LNCAP (cell line): Measurements from ENCODE around the gene PNPLA2.

Experiments
- TF ChIP-seq, protein P1 (sequence below): fragments of 450-650 bp; IDR thresholded peaks from 2 replicates; pipeline ENCODE4 v1.5.1; 2017; ENCODE audit warnings: mild to moderate bottlenecking

PNPLA2 gene

DNA sequence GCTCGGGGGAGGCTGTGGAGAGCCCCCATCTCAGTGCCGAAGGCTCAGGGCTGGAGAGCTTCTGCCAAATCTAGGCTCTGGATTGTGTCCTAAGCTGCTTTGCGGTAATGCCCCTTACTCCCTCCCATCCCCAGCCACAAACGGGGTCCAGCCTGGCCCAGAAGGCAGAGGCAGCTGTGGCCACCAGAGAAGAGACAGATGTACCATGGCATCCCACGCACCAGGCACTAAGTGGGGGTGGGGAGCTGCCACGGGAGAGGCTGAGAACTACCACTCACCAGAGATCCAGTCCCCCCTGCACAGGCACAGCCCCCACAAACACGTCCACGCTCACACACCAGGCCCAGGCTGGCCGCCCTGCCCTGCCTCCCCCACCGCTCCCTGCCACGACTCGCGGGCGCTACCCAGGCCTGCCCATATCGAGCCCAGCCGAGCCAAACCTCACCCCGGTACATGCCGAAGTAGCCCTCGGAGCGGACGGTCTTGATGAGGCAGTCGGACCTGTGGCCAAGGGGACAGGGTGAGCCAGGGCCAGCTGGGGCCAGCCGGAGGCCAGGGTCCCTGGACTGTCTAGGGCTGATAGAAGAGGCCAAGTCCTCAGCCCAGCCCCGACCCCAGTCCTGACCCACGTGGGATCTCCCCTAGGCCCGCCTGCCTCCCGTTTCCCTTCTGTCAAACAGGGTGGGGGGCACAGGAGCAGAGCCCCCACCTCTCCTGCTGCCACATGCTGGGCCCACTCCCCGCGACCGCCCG lies 24.5 kb upstream of the PNPLA2 start:
- TF ChIP-seq, protein P1, sequence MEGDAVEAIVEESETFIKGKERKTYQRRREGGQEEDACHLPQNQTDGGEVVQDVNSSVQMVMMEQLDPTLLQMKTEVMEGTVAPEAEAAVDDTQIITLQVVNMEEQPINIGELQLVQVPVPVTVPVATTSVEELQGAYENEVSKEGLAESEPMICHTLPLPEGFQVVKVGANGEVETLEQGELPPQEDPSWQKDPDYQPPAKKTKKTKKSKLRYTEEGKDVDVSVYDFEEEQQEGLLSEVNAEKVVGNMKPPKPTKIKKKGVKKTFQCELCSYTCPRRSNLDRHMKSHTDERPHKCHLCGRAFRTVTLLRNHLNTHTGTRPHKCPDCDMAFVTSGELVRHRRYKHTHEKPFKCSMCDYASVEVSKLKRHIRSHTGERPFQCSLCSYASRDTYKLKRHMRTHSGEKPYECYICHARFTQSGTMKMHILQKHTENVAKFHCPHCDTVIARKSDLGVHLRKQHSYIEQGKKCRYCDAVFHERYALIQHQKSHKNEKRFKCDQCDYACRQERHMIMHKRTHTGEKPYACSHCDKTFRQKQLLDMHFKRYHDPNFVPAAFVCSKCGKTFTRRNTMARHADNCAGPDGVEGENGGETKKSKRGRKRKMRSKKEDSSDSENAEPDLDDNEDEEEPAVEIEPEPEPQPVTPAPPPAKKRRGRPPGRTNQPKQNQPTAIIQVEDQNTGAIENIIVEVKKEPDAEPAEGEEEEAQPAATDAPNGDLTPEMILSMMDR: no peak

DNA sequence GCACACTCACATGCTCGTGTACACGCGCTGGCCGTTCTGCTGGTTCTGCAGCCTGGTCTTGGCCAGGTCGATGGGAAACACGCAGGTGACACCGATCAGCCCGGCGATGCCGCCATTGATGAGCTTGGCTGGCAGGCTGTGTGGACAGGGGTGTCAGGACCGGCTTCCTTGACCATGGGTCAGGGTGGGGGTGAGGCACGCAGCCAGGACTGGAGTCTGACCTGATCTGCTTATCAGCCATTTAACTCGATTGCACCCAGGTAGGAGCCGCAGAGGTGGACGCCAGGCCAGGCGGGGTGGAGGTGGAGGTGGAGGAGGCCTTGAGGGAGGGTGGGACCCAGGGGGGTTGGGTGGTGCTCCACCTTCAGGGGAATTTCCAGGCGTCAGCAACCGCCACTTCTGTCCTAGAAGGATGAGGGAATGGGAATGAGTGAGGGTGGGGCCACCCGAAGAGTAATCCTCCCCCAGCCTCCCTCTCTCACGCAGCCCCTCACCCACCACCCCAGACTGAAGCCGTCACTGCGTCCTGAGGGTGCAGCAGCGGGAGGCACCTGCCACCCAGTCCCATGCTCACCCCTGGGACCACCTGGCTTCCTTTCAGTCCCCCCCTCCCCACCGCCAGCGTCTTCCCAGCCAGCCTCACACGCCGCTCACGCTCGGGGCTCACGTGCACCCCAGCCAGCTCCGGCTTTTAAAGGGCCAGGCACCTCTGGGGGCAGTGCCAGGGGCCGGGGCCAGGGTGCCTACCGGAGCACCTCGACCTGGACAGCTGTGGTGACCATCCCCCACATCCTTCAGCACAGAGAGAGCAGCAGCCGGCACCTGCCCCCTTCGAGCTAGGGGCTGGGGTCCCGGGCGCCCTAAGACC lies 23.7 kb upstream of the PNPLA2 start:
- TF ChIP-seq, protein P1: no peak

DNA sequence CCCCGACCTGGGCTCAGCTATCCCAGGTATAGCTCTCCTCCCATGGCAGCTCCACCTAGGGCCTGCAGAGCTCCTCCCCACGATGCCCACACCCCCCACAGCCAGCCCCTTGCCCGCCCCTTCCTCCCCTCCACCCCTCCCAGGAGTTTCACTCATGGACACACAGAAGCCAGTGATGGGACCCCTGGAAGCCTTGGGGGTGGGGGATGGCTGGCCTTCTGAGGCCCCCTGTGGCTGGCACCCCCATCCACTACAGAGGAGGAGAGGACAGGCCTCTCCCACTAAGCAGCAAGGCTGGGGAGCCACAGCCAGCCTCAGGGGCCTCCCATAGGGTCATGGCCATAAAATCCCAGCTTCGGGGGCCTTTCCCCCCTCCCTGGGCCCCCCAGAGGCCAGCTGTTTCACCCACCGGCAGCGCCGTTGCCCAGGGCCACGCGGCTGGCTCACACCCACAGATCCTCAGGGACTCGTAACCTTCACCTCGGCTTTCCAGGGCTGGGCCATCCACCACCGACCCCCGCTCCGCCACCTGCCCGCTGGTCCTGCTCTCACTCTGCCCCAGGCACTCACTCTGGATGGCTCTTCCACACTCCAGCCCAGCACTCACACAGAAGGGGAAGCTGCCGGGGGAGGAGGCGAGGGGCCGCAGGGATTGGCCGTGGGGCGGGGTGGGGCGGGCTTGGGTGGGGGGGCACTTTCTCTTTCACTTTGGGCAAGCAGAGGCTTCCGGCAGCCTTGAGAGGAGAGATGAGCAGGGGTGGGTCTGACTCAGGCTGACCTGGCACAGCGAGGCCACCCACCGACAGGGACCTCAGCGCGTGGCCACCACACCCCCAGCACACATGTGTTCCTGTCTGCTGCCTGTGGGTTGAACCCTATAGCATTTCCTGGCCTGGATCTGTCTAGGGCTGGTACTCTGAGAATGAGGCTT lies 22.8 kb upstream of the PNPLA2 start:
- TF ChIP-seq, protein P1: no peak

DNA sequence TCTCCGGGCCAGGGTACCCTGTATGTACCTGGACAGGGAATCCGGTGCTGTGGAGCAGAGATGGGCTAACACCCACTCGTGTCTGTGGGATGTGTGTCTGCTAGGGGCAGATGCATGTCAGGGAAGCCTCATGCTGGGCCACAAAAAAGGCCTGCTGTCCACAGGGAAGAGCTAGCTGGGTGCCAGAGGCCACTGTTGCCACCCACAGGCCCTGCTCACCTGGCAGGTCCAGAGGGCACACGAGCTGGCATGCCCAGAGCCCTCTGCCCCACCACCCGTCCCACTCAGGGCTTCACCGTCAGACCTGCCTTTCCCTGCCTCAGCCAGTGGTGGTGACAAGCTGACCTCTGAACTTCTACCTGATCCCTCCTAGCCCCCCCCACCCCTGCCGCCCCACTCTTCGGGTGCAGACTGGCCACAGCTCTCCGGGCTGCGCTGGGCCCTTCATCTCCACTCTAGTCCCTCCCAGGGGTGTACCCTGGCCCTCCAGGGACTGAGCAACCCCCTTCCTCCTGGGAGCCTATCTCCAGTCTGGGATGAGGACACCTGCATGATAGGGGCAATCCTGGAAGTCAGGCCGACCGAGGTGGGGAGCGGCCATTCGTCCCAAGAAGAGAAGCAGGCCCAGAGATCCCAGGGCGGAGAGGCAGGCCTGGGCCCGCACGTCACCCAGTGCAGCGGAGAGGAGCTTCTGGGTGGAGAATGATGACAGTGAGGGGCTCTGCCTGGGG lies 22.0 kb upstream of the PNPLA2 start:
- TF ChIP-seq, protein P1: no peak

DNA sequence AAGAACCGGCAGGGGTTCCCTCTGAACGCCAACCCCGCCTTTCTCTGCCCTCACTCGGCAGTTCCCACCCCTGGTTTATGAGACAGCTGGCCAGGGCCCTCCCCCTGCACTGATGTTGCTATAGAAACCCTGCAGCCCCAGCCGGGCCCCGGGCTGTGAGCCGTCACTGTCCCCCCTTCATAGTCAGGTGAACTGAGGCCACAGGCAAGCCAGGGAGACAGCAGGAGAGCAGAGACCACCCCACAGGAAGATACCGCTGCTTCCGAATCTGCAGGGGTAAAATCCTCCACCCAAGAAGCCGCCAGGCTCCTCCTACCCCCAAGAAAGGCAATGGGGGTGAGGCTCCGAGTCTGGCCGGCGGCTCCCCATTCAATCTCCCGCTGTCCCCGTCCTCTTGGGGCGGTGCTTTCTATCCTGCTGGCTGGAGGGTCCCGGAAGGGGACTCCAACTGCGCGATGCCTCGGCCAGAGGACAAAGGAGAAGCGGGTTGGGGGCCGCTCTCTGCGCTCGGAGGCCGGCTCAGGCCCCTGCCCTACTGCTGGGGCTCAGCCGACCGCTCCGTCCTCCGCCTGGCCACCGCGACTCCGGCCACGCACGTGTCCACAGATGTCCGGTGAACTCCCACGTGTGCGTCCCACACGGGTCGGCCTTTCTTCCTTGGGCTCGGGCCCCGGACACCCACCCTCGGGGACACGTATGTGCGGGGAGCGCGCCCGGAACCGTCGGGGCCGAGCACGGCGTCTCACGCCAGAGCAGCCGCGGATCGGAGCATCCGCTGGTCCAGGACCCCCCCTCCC lies 21.2 kb upstream of the PNPLA2 start:
- TF ChIP-seq, protein P1: no peak

DNA sequence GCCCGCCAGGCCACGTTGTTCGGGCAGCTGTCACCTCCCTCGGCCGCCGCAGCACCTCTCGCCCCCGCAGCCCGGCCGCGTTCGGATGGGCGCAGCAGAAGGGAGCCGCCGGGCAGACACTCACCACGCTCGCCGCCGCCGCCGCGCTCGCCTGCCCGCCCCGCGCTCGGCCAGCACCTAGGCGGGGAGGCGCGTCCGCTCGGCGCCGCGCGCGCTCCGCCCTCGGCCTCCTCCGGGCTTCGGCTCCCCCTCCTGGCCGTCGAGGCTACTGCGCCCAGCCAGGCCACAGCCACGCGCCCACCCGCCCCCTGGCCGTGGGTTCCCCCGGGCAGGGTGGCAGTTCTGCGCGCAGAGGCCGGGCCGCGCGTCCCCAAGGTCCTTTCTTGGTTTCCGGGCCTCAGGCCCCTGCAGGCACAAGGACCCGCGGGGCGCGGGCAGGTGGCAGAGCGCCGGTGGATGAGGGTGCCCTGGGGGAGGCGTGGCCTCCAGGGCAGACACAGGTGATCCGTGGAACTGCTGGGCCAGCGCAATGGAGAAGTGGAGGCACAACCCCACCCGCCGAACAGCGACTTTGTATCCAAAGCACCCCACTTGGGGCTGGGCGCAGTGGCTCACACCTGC lies 20.5 kb upstream of the PNPLA2 start, which contains the start of gene SLC25A22:
Gene SLC25A22 (minus strand): TSS at position 189 of the 621 bp plus-strand sequence. CDS start 3,275 bp downstream, outside the sequence.
- TF ChIP-seq, protein P1: peak; percentile 95
